ENCODE results near the gene MAP3K14. TPM values are rescaled to one million over a fixed set of nuclear protein-coding genes. Genes with fewer than 3 reads are reported as not detected.
A peak's percentile ranks its signal among the peaks of the same experiment; 100 is the strongest.

MAP3K14 gene
- total RNA-seq, 4 donors from 2014 or later = 4.1 to 21.7 (median 6.2) TPM

GRCh38 chr17:45313421-45313771 lies 3.4 kb downstream of the MAP3K14 start:
- peak overlapping the region in 1 of 3 donors; percentile 89 for H3K27ac ChIP-seq
- intact Hi-C loops (cut with DNase I) = no loop called here
- no peak overlapping the region for H3K4me3 ChIP-seq (replicated peaks in 1 of 3)
- peaks cover 57 to 80% of the 10 kb centered on the region in 2 donors for H3K4me1 ChIP-seq
- no peak for TF ChIP-seq CTCF (IDR thresholded peaks at IDR 0.05)
- TF ChIP-seq POLR2A (IDR thresholded peaks at IDR 0.05) = no peak
- H3K27me3 ChIP-seq = no peaks in the 10 kb centered on the region
- no peak for DNase-seq
- 83 to 94% methylated on average over 5 of the region's 5 CpGs for WGBS, 2 donors
- no peaks in the 10 kb centered on the region for H3K9me3 ChIP-seq
- no peaks in the 10 kb centered on the region for H3K36me3 ChIP-seq

GRCh38 chr17:45312477-45313420 lies 4.1 kb downstream of the MAP3K14 start:
- WGBS, 2 donors = 35 to 37% methylated on average over 8 of the region's 8 CpGs
- Histone ChIP-seq H3K4me3 (replicated peaks in 1 of 3) (no peak overlapping the region), H3K27me3 (no peaks in the 10 kb centered on the region), H3K27ac (peak overlapping the region; percentile 74 to 97 (median 89)), H3K4me1 (peaks cover 62 to 84% of the 10 kb centered on the region in 2 donors), H3K9me3 (no peaks in the 10 kb centered on the region), H3K36me3 (no peaks in the 10 kb centered on the region)
- TF ChIP-seq CTCF (IDR thresholded peaks at IDR 0.05) (no peak), POLR2A (IDR thresholded peaks at IDR 0.05) (no peak)
- intact Hi-C loops (cut with DNase I) = no loop called here
- DNase-seq = peak; percentile 41 to 49

- Histone ChIP-seq H3K4me1 (peaks cover 66 to 89% of the 10 kb centered on the region in 2 donors), H3K36me3 (no peaks in the 10 kb centered on the region), H3K9me3 (no peaks in the 10 kb centered on the region), H3K27ac (peak overlapping the region; percentile 74 to 97 (median 89)), H3K4me3 (replicated peaks in 1 of 3) (peak overlapping the region in 1 of 3 donors; percentile 11), H3K27me3 (no peaks in the 10 kb centered on the region)
- intact Hi-C loops (cut with DNase I) = no loop called here
- no peak for TF ChIP-seq CTCF (IDR thresholded peaks at IDR 0.05)
- peak in 1 of 2 donors; percentile 41 for TF ChIP-seq POLR2A (IDR thresholded peaks at IDR 0.05)
- DNase-seq = peak; percentile 90 to 91
- WGBS, 2 donors = 4 to 13% methylated on average over 7 to 9 of the region's 10 CpGs
These were observed 4.9 kb downstream of the MAP3K14 start for GRCh38 chr17:45311760-45312476.

GRCh38 chr17:45311401-45311759 lies 5.4 kb downstream of the MAP3K14 start:
- DNase-seq = no peak
- H3K4me1 ChIP-seq = peaks cover 66 to 95% of the 10 kb centered on the region in 2 donors
- no peak for TF ChIP-seq POLR2A (IDR thresholded peaks at IDR 0.05)
- no peaks in the 10 kb centered on the region for H3K9me3 ChIP-seq
- no peak overlapping the region for H3K4me3 ChIP-seq (replicated peaks in 1 of 3)
- H3K27ac ChIP-seq = peak overlapping the region; percentile 74 to 97 (median 89)
- no peaks in the 10 kb centered on the region for H3K27me3 ChIP-seq
- WGBS, 2 donors = 78% methylated on average over 4 of the region's 4 CpGs
- no peaks in the 10 kb centered on the region for H3K36me3 ChIP-seq
- intact Hi-C loops (cut with DNase I) = no loop called here

- H3K27ac ChIP-seq = peak overlapping the region; percentile 74 to 97 (median 89)
- no peaks in the 10 kb centered on the region for H3K27me3 ChIP-seq
- intact Hi-C loops (cut with DNase I) = no loop called here
- no peaks in the 10 kb centered on the region for H3K36me3 ChIP-seq
- H3K9me3 ChIP-seq = no peaks in the 10 kb centered on the region
- TF ChIP-seq CTCF (IDR thresholded peaks at IDR 0.05) (no peak), POLR2A (IDR thresholded peaks at IDR 0.05) (no peak)
- WGBS, 2 donors = 49 to 56% methylated on average over 3 of the region's 3 CpGs
- no peak for DNase-seq
- H3K4me3 ChIP-seq (replicated peaks in 1 of 3) = no peak overlapping the region
- peaks cover 61 to 99% of the 10 kb centered on the region in 2 donors for H3K4me1 ChIP-seq
These were observed 6.2 kb downstream of the MAP3K14 start for GRCh38 chr17:45310380-45311324.

Measured in thyroid gland (tissue), 4 donors.